ENCODE results near the gene HNRNPUL2.

DNA sequence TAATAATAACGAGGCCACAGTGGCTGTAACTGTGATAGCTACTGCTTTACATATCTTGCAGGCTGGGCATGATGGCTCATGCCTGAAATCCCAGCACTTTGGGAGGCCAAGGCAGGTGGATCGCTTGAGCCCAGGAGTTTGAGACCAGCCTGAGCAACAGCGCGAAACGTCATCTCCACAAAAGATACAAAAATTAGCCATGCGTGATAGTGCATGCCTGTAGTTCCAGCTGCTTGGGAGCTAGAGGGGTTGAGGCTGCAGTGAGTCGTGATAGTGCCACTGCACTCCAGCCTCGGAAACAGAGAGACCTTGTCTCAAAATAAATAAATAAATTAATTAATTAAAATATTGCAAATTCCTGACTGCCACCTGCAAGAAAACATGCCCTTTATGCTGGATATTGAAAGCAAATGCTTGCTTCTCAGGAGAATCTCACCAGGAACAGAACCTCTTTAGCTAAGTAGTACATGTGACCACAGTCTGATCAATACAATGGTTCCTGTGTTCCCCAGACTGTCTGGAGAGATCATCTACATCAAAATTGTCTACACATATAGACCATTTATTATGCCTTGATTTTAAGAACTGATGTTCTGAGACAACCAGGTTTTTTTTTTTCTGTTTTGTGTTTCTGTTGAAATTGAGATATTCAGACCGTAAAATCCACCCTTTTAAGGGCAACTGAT lies 20.4 kb upstream of the HNRNPUL2 start:
- no peak for TF ChIP-seq EGR1 (IDR thresholded peaks at IDR 0.05; ENCODE audit: borderline replicate concordance, low read depth, low read length)
- TF ChIP-seq, protein P1, sequence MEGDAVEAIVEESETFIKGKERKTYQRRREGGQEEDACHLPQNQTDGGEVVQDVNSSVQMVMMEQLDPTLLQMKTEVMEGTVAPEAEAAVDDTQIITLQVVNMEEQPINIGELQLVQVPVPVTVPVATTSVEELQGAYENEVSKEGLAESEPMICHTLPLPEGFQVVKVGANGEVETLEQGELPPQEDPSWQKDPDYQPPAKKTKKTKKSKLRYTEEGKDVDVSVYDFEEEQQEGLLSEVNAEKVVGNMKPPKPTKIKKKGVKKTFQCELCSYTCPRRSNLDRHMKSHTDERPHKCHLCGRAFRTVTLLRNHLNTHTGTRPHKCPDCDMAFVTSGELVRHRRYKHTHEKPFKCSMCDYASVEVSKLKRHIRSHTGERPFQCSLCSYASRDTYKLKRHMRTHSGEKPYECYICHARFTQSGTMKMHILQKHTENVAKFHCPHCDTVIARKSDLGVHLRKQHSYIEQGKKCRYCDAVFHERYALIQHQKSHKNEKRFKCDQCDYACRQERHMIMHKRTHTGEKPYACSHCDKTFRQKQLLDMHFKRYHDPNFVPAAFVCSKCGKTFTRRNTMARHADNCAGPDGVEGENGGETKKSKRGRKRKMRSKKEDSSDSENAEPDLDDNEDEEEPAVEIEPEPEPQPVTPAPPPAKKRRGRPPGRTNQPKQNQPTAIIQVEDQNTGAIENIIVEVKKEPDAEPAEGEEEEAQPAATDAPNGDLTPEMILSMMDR (IDR thresholded peaks at IDR 0.05; ENCODE audit: control extremely low read depth in 1 of 3, insufficient read depth in 1 of 3, low read depth in 1 of 3, low read length in 3 of 3): no peak
- TF ChIP-seq RXRA (IDR thresholded peaks at IDR 0.05; ENCODE audit: insufficient read depth, low read depth, low read length): no peak
- TF ChIP-seq POLR2A (IDR thresholded peaks at IDR 0.05; ENCODE audit: control extremely low read depth in 1 of 2, low read depth in 2 of 2, low read length in 2 of 2): no peak
- no peak for TF ChIP-seq TEAD4 (IDR thresholded peaks at IDR 0.05; ENCODE audit: low read depth, low read length)
- TF ChIP-seq GABPA (IDR thresholded peaks at IDR 0.05; ENCODE audit: borderline replicate concordance, insufficient read depth, low read length): no peak
- no peak for TF ChIP-seq HDAC2 (IDR thresholded peaks at IDR 0.05; ENCODE audit: borderline replicate concordance in 1 of 2, low read depth in 2 of 2, low read length in 2 of 2)
- TF ChIP-seq NANOG (IDR thresholded peaks at IDR 0.05; ENCODE audit: insufficient read depth, low read depth, low read length, poor library complexity, severe bottlenecking): no peak
- no peak for TF ChIP-seq EZH2 (IDR thresholded peaks at IDR 0.05; ENCODE audit: low read depth, low read length, severe bottlenecking)
- TF ChIP-seq POLR2AphosphoS5 (IDR thresholded peaks at IDR 0.05; ENCODE audit: low read depth, low read length): no peak
- no peak for TF ChIP-seq ATF2 (IDR thresholded peaks at IDR 0.05; ENCODE audit: low read length)
- TF ChIP-seq HDAC6 (IDR thresholded peaks at IDR 0.05; ENCODE audit: low read depth, low read length): no peak
- TF ChIP-seq SUZ12 (IDR thresholded peaks at IDR 0.05; ENCODE audit: low read length): no peak
